ENCODE results near the gene CD81.

CD81 gene

GRCh38 chr11:2409126-2409525, 32.0 kb downstream of the CD81 start:
- Histone ChIP-seq H3K27me3 (peaks cover 26% of the 10 kb centered on the region), H3K9ac (peak overlapping the region; percentile 32; the same call in 1 of the 2 replicates), H3K4me2 (peak overlapping the region; percentile 91), H4K20me1 (no peaks in the 10 kb centered on the region), H3K9me3 (no peaks in the 10 kb centered on the region), H3K4me1 (peaks cover 37% of the 10 kb centered on the region), H3K27ac (peak overlapping the region; percentile 52; the same call in 1 of the 2 replicates), H3K36me3 (peaks cover 10% of the 10 kb centered on the region), H3K4me3 (no peak overlapping the region)
- TF ChIP-seq Cebpa-rat (IDR thresholded peaks at IDR 0.05) = no peak

DNA sequence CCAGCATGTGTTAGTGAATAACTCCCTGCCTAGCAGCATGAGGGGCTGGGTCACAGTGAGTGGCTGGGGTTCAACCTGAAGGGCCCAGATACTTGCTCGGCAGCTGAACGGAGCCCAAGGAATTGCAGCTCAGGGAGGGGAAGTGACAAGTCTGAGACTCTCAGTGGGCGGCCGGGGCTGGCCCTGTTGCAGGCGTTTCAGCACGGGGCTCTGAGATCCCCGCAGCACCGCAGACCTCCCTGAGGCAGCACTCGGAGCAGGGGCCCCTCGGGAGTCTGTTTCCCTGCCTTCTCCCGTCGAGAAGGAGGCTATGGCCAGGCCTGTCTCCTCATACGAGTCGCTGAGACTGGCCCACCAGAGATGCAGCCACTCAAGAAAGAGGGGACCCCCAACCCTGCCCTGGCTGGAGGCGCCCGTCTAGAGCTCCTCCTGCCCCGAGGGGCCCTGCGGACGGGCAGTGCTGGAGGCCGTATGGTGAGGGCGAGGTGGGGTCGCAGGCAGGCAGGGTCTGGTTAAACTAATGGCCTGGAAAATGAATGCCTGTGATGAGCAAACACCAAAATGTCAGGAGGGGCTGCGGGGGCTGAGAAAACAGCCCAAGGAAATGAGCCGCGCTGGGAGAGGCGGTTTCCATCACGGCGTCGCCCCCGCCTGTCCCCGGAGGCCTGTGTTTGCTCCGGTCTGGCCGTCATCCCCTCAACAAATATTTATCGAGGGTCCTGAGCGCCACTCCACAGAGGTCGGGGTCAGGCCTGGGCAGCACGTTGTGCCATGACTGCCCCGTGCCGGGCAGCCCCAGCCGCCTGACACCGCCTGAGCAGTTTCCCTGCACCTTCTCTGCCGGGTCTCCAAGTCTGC, 32.7 kb downstream of the CD81 start:
- Histone ChIP-seq H3K4me3 (0 out of 2 replicates have a peak overlapping the region, but pooled peaks have one; percentile 17), H4K20me1 (no peaks in the 10 kb centered on the region), H3K9ac (peak overlapping the region; percentile 32; the same call in 1 of the 2 replicates)

GRCh38 chr11:2410616-2411015, 33.5 kb downstream of the CD81 start:
- Histone ChIP-seq H3K9me3 (no peaks in the 10 kb centered on the region), H3K27ac (no peak overlapping the region; the same call in 1 of the 2 replicates), H4K20me1 (no peaks in the 10 kb centered on the region), H3K9ac (no peak overlapping the region), H3K4me1 (peaks cover 37% of the 10 kb centered on the region), H3K4me3 (no peak overlapping the region), H3K4me2 (peak overlapping the region; percentile 91), H3K36me3 (no peaks in the 10 kb centered on the region), H3K27me3 (peaks cover 26% of the 10 kb centered on the region)
- TF ChIP-seq Cebpa-rat (IDR thresholded peaks at IDR 0.05) = no peak

More for the DNA sequence above, 32.7 kb downstream of the CD81 start:
- H3K4me1 ChIP-seq = peaks cover 37% of the 10 kb centered on the region
- peak overlapping the region; percentile 91 for H3K4me2 ChIP-seq
- peaks cover 26% of the 10 kb centered on the region for H3K27me3 ChIP-seq
- no peaks in the 10 kb centered on the region for H3K9me3 ChIP-seq
- no peak for TF ChIP-seq Cebpa-rat (IDR thresholded peaks at IDR 0.05)
- peak overlapping the region; percentile 52 for H3K27ac ChIP-seq
- H3K36me3 ChIP-seq = peaks cover 3% of the 10 kb centered on the region; the same call in 1 of the 2 replicates

GRCh38 chr11:2411446-2412305, 34.6 kb downstream of the CD81 start:
- Histone ChIP-seq H3K27ac (no peak overlapping the region), H3K36me3 (no peaks in the 10 kb centered on the region), H3K9ac (no peak overlapping the region), H4K20me1 (no peaks in the 10 kb centered on the region), H3K27me3 (peaks cover 26% of the 10 kb centered on the region), H3K9me3 (no peaks in the 10 kb centered on the region), H3K4me2 (no peak overlapping the region), H3K4me3 (no peak overlapping the region), H3K4me1 (peaks cover 46% of the 10 kb centered on the region)
- no peak for TF ChIP-seq Cebpa-rat (IDR thresholded peaks at IDR 0.05)

GRCh38 chr11:2412323-2412722, 35.2 kb downstream of the CD81 start:
- Histone ChIP-seq H3K27me3 (peaks cover 26% of the 10 kb centered on the region), H3K9me3 (no peaks in the 10 kb centered on the region), H3K27ac (no peak overlapping the region), H3K4me3 (no peak overlapping the region), H3K36me3 (no peaks in the 10 kb centered on the region), H3K4me1 (peaks cover 52% of the 10 kb centered on the region), H3K4me2 (no peak overlapping the region), H3K9ac (no peak overlapping the region), H4K20me1 (no peaks in the 10 kb centered on the region)
- TF ChIP-seq Cebpa-rat (IDR thresholded peaks at IDR 0.05) = no peak

DNA sequence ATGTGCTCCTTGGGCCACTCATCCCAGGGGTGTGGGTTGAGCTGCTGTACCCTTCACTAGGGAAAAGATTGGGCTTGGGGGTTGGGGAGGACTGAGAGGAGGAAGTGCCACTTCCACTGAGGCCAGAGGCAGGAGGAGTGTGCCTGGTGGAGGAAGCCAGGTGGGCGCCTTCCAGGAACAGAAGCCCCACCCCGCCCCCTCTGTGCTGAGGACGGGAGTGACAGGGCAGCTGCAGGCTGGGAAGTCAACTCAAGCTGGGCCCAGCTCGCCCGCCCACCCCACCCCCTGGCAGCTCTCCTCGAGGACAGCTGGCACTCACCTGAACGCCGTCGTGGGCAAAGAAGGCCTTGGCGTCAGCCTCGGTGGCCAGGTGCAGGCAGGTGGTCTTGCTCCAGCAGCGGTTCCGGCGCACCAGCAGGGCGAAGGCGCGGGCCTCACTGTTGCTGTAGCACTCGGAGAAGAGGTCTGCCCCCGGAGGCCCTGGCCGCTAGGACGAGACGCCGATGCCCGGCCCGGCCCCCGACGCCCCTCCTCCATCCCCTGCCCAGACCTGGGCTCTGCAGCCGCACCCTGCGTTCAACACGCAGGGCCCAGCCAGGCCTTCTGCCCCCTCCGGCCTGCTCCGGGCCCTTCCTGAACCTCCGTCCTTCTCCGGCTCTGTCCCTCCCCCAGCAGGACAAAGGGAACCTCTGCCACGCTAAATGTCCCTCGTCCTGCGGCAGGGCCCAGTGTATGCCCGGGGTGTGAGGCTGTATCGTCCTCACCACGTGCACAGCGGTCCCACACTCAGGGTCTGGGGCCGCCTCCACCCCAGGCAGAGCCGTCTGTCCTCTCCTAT, 36.9 kb downstream of the CD81 start:
- H3K4me2 ChIP-seq = no peak overlapping the region; the same call in 1 of the 2 replicates
- no peaks in the 10 kb centered on the region for H3K9me3 ChIP-seq
- no peaks in the 10 kb centered on the region for H3K36me3 ChIP-seq
- no peak overlapping the region for H3K9ac ChIP-seq
- peaks cover 20% of the 10 kb centered on the region for H3K27me3 ChIP-seq
- H3K27ac ChIP-seq = no peak overlapping the region
- no peaks in the 10 kb centered on the region for H4K20me1 ChIP-seq
- no peak overlapping the region for H3K4me3 ChIP-seq
- H3K4me1 ChIP-seq = peaks cover 64% of the 10 kb centered on the region
- no peak for TF ChIP-seq Cebpa-rat (IDR thresholded peaks at IDR 0.05)

GRCh38 chr11:2414616-2415015, 37.5 kb downstream of the CD81 start:
- Histone ChIP-seq H3K4me2 (no peak overlapping the region), H3K4me3 (no peak overlapping the region), H4K20me1 (no peaks in the 10 kb centered on the region), H3K9ac (no peak overlapping the region), H3K9me3 (no peaks in the 10 kb centered on the region), H3K36me3 (no peaks in the 10 kb centered on the region), H3K27me3 (peaks cover 13% of the 10 kb centered on the region), H3K4me1 (peaks cover 58% of the 10 kb centered on the region), H3K27ac (no peak overlapping the region)
- no peak for TF ChIP-seq Cebpa-rat (IDR thresholded peaks at IDR 0.05)

DNA sequence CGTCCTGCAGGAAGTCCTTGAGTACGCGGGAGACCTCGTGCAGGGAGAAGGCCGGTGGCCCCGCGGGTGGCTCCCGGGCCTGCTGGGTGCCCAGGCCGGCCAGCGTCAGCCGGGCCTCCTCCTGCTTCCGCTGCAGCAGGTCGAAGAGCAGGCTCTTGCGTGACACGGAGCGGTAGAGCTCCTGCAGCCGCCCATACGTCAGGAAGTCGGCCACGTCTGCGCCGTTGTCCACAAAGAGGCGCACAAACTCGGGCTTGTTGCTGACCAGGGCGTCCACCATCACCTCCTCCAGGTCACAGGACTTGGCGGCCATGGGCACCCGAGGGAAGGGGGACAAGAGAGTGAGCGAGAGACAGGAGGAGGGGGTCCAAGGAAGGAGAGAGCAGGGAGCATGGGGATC, 38.1 kb downstream of the CD81 start:
- no peak overlapping the region for H3K9ac ChIP-seq
- H3K4me3 ChIP-seq = no peak overlapping the region
- TF ChIP-seq Cebpa-rat (IDR thresholded peaks at IDR 0.05) = no peak
- H3K27me3 ChIP-seq = peaks cover 8% of the 10 kb centered on the region
- H3K27ac ChIP-seq = no peak overlapping the region
- peaks cover 57% of the 10 kb centered on the region for H3K4me1 ChIP-seq
- H3K36me3 ChIP-seq = no peaks in the 10 kb centered on the region
- H3K9me3 ChIP-seq = no peaks in the 10 kb centered on the region
- H3K4me2 ChIP-seq = no peak overlapping the region
- no peaks in the 10 kb centered on the region for H4K20me1 ChIP-seq
